Smooth muscle cell of the brain vasculature (primary cell): ENCODE measurements around the gene UBXN10.

Experiments used
- DNase-seq: peaks from one replicate; pipeline ENCODE4 v3.0.0-alpha.2; 2012; ENCODE audit warnings: low read depth, low spot score

The UBXN10 gene

GRCh38 chr1:20183035-20183434, 2.9 kb upstream of the UBXN10 start:
- no peak for DNase-seq

- no peak for DNase-seq
Observed at GRCh38 chr1:20183616-20184271, 2.2 kb upstream of the UBXN10 start.

DNA sequence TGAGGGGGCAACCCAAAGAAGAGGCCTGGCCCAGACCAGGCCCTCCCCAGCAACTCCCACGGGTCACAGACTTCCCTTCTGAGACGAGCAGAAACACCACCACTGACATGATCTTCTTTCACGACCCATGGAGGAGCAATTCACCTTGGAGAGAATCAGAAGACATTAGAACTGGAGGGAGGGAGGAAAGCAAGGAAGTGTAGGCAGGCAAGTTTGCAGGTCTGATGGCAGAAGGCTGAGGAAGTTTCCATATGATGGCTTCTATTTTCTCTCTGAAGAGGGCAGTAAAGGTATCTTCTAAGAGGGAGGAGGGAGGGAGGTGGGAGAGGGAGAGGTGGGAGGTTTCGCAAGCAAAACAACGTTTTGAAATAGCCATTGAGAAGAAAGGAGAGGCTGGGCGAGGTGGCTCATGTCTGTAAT, 1.4 kb upstream of the UBXN10 start:
- DNase-seq: no peak

DNA sequence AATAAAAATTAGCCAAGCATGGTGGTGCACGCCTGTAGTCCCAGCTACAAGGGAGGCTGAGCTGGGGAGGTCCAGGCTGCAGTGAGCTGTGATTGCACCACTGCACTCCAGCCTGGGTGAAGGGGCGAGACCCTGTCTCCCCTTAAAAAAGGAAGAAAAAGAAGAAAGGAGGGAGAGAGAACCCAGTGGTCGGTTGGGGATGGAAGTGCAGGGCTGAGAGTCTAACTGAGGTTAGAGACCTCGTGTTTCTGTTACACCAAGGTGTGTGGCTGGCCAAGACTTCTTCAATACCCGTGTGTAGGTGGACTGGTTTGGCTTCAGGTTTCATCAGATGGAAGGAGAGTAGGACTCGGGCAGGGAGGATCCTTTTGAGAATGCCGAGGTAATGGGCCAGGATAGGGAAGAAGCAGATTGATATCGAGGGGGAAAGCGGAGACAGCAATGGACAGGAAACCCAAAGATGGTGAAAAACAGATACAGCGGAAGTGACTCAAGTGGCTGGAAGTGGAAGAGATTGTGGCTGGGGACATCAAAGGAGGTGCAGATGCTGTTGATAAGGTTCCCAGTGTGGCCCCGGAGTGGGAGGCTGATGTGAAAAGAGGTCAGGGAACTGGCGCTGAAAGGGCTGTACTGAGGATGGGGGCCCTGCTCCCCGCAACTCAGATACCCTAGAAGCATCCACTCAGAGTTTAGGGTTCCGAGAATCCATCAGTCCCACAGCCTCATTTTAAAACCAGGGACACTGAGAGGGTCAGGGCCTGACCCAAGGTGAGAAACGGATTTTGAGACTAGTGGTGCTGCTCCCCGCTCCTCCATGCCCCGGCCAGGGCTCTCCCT, 681 bp upstream of the UBXN10 start:
- DNase-seq: no peak

GRCh38 chr1:20187103-20187812, 1.4 kb downstream of the UBXN10 start:
- no peak for DNase-seq

DNA sequence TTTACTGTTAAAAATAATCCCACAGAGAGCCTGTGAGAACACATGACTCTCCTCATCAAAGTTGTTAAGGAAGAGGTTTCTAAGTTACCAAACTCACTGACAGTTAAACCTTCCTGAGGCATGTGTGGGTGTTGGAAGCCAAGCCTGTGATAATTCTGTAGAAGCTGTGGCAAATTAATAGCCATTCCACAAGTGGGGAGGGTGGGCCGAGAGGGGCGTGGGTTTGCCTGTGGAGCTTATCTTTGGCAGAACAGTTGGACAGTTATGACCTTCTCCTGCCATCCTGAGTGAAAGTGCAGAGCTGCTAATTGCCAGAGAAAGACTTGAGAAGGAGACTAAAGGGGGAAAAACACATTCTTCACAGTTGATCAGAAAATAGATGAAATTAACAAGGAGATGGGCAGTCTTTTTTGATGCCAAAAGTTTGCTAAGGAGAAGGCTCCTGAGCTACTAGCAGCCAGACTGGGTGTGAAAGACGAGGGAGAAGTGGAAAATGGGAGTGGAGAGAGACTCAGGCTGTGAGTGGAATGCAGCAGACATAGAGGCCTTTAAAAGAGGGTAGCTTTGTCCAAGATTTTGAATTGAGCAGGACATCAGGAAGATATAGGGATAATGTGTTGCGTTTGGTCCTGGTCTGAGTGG, 2.0 kb downstream of the UBXN10 start:
- DNase-seq: no peak

DNA sequence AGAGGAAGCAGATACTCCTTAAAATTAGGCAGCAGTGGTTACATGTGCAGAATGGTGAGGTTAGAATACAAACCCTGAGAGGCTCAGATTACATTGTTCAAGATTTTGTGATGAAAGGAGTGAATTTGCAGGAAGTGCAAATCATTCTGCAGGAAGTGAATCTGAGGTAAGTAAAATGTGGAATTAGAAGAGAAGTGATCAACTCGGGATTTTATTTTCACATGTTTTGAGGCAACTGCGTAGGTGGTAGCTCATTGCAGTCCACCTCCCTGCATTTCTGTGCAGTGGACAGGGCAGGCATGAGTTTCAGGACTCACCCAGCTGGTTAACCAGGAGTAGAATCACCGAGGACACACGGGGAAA, 2.5 kb downstream of the UBXN10 start:
- DNase-seq: no peak

DNA sequence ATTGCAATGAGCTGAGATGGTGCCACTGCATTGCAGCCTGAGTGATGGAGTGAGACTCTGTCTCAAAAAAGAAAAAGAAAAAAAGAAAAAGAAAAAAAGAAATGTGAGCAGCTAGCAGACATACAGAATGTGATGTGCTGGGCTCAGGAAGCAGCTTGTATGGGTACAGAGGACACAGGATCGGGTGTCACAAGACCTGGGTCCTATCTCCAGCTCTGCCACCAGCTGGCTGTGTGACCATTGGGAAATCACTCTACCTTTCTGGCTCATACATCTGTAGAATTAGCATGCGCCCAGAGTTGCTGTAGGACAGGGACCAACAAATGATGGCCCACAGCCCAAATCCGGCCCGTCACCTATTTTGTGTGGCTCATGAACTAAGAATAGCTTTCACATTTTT, 3.8 kb downstream of the UBXN10 start:
- no peak for DNase-seq

DNA sequence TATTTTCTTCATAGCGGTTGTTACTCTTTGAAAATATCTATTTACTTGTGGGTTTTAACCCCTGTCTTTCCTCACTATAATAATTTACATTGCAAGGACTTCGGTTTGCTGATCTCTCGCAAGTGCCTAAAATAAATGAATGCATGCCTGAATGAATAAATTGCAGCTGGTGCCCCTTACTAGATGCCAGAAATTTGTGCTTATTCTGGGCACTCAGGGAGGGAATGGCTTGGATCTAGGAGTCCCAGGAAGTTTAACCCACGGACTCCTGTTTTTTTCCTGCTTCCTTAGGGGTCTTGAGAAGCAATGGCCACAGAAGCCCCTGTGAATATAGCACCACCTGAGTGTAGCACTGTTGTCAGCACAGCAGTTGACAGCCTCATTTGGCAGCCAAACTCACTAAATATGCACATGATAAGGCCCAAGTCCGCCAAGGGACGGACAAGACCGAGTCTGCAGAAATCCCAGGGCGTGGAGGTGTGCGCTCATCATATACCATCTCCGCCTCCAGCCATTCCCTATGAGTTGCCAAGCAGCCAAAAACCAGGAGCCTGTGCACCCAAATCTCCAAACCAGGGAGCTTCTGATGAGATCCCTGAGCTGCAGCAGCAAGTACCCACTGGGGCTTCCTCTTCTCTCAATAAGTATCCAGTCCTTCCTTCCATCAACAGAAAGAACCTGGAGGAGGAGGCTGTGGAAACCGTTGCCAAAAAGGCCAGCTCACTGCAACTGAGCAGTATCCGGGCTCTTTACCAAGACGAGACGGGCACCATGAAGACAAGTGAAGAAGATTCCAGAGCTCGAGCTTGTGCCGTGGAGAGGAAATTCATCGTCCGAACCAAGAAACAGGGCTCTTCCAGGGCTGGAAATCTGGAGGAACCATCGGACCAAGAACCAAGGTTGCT, 4.6 kb downstream of the UBXN10 start:
- no peak for DNase-seq

- DNase-seq: no peak
Observed at GRCh38 chr1:20191266-20191825, 5.5 kb downstream of the UBXN10 start.

- no peak for DNase-seq
Observed at GRCh38 chr1:20192364-20192763, 6.5 kb downstream of the UBXN10 start.

GRCh38 chr1:20192871-20193411, 7.0 kb downstream of the UBXN10 start:
- no peak for DNase-seq

GRCh38 chr1:20194224-20194623, 8.3 kb downstream of the UBXN10 start:
- no peak for DNase-seq

GRCh38 chr1:20194757-20195461, 9.0 kb downstream of the UBXN10 start:
- DNase-seq: peak; percentile 10

GRCh38 chr1:20195462-20195780, 9.5 kb downstream of the UBXN10 start:
- DNase-seq: no peak

- no peak for DNase-seq
Observed at GRCh38 chr1:20197329-20197791, 11.5 kb downstream of the UBXN10 start.

GRCh38 chr1:20198296-20198695, 12.4 kb downstream of the UBXN10 start:
- no peak for DNase-seq

DNA sequence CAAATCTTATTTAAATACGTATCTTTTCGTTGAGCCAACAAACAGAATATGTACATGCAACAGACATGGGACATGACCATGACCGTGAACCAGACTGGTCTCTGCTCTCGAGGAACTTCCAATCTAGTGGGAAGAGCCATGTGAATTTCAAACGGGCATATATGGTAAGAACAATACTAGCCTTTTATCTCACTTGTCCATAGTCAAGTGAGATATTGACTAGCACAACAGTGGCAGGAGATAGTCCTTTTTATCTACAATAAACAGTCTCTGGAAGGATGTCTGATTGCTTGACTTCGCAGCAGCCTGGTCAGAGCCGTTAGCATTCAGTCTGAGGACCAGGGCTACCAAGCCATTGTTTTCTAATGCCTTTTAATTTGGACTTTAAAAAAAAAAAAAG, 13.0 kb downstream of the UBXN10 start:
- DNase-seq: no peak

- no peak for DNase-seq
Observed at GRCh38 chr1:20199403-20199802, 13.5 kb downstream of the UBXN10 start.

DNA sequence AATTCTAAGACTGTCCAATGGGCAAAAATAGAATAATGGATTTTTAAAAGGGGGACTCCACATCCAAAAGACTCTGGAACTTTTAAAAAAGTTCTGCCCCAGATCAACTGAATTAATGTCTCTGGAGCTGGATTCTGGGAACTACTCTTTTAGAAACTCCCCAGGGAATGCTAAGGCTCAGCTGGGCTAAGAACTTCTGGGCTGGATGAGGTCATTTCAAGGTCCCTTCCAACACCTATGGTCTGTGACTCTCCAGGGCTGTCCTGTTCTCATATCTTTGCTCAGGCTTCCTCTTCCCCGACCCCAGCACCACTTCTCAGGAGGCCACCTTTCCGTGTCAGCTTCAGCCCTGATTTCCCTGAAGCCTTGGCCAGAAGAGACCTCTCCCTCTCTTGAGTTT, 13.9 kb downstream of the UBXN10 start:
- no peak for DNase-seq
